ENCODE data around the gene HDGFL2. TPM values are rescaled to one million over a fixed set of nuclear protein-coding genes. Genes with fewer than 3 reads are reported as not detected.

HDGFL2 gene
- total RNA-seq, 2 experiments from 2014 or later: 17.2 to 18.0 TPM

GRCh38 chr19:4454747-4455718 is 17.1 kb upstream of the HDGFL2 start:
- Histone ChIP-seq H3K27ac (ENCODE audit: low read depth in 1 of 2, low read length in 2 of 2) (no peak overlapping the region), H3K36me3 (ENCODE audit: insufficient read depth, low read length) (peaks cover 38% of the 10 kb centered on the region), H3K27me3 (ENCODE audit: control insufficient read depth in 1 of 2, insufficient read depth in 2 of 2, low read length in 2 of 2) (no peaks in the 10 kb centered on the region), H3K9me3 (ENCODE audit: control insufficient read depth in 1 of 2, insufficient read depth in 1 of 2, low read length in 2 of 2) (no peaks in the 10 kb centered on the region), H3K4me1 (ENCODE audit: insufficient read depth, low read length) (peaks cover 25% of the 10 kb centered on the region), H3K4me3 (ENCODE audit: low read length) (no peak overlapping the region)
- no peak for TF ChIP-seq CTCF (IDR thresholded peaks at IDR 0.05)
- ChIA-PET POLR2A (no interaction called here), CTCF (interaction anchor here (0.6 kb wide), 1 partner anchor 347 kb away, joined by 3 read pairs; no protein-coding TSS in a partner anchor)
- DNase-seq (peak in 1 of 14 experiments; percentile 31), ATAC-seq (ENCODE audit: poor library complexity) (no peak)
- peaks cover 41% of the 10 kb centered on the region for H3K36me3 Mint-ChIP-seq (ENCODE audit: low read depth)
- H3K4me1 Mint-ChIP-seq (ENCODE audit: low read depth): peaks cover 16% of the 10 kb centered on the region
- intact Hi-C loops (cut with DNase I, micrococcal nuclease): loop anchor here (5.0 kb wide), 4 partner anchors 53 to 273 kb away; partner anchors contain the start of genes ANKRD24 (in 1 of the 2), CHAF1A (in 1 of the 2), SH3GL1 (in 1 of the 2) and SIRT6 (in 1 of the 2)
- H3K27ac Mint-ChIP-seq: peak overlapping the region; percentile 47
- no peaks in the 10 kb centered on the region for H3K27me3 Mint-ChIP-seq
- no peaks in the 10 kb centered on the region for H3K9me3 Mint-ChIP-seq
- H3K4me3 Mint-ChIP-seq: peak overlapping the region; percentile 45

- peaks cover 16% of the 10 kb centered on the region for H3K4me1 Mint-ChIP-seq (ENCODE audit: low read depth)
- ATAC-seq (ENCODE audit: poor library complexity): no peak
- CTCF ChIA-PET: no interaction called here
Measured at GRCh38 chr19:4455719-4456475, 16.2 kb upstream of the HDGFL2 start.

More at GRCh38 chr19:4455719-4456475, 16.2 kb upstream of the HDGFL2 start:
- no peak for TF ChIP-seq CTCF (IDR thresholded peaks at IDR 0.05)
- H3K4me3 ChIP-seq (ENCODE audit: low read length): peak overlapping the region; percentile 70
- DNase-seq: peak in 2 of 14 experiments; percentile 9 to 41
- H3K36me3 ChIP-seq (ENCODE audit: insufficient read depth, low read length): peaks cover 34% of the 10 kb centered on the region
- H3K9me3 ChIP-seq (ENCODE audit: control insufficient read depth in 1 of 2, insufficient read depth in 1 of 2, low read length in 2 of 2): no peaks in the 10 kb centered on the region
- H3K27me3 ChIP-seq (ENCODE audit: control insufficient read depth in 1 of 2, insufficient read depth in 2 of 2, low read length in 2 of 2): no peaks in the 10 kb centered on the region
- intact Hi-C loops (cut with DNase I, micrococcal nuclease): loop anchor here (2.0 to 5.0 kb wide), 5 partner anchors 54 to 274 kb away; partner anchors contain the start of genes ANKRD24 (in 1 of the 2), CHAF1A (in 1 of the 2), SH3GL1 (in 1 of the 2) and SIRT6 (in 1 of the 2)
- peak overlapping the region; percentile 89 for H3K27ac Mint-ChIP-seq
- no peaks in the 10 kb centered on the region for H3K9me3 Mint-ChIP-seq
- peak overlapping the region; percentile 94 for H3K4me3 Mint-ChIP-seq
- H3K36me3 Mint-ChIP-seq (ENCODE audit: low read depth): peaks cover 33% of the 10 kb centered on the region
- peaks cover 25% of the 10 kb centered on the region for H3K4me1 ChIP-seq (ENCODE audit: insufficient read depth, low read length)
- H3K27ac ChIP-seq (ENCODE audit: low read depth in 1 of 2, low read length in 2 of 2): peak overlapping the region in 1 of 2 donors; percentile 49
- no peaks in the 10 kb centered on the region for H3K27me3 Mint-ChIP-seq
- POLR2A ChIA-PET: interaction anchor here (4.2 kb wide), 1 partner anchor 15 kb away, joined by 36 read pairs; the partner anchor contains the start of gene HDGFL2

Measured in CD4-positive, alpha-beta T cell (primary cell).